Measurements from ENCODE around the gene FTSJ3. TPM values are rescaled to one million over a fixed set of nuclear protein-coding genes. Genes with fewer than 3 reads are reported as not detected.
A peak's percentile ranks its signal among the peaks of the same experiment; 100 is the strongest.

The FTSJ3 gene
- 62.6 and 74.5 TPM in 2 replicates for polyA plus RNA-seq (2011; rRNA removed)
- polyA plus RNA-seq (2012; cell fraction: cytosol; rRNA removed) = 54.7 and 62.3 TPM in 2 replicates
- polyA plus RNA-seq (2012; cell fraction: nucleus; rRNA removed) = 82.3 and 82.7 TPM in 2 replicates
- polyA plus RNA-seq (2017; fragmentation: RNase III; extraction: RNeasy Plus Mini Kit Qiagen cat#74134 plus additional on column Dnase treatment) = 95.7 to 104 TPM (median 98.6 TPM) in 3 replicates
- 92.7 and 119 TPM in 2 replicates for polyA minus RNA-seq (2011; rRNA and poly(A)+ RNA removed)

- no peak for FAIRE-seq
- WGBS (ENCODE audit: missing lambda C conversion rate) = 1% methylated on average over 56 of the region's 58 CpGs
- ChIA-PET CTCF (interaction anchor here (1.0 to 6.0 kb wide), 6 partner anchors 7 to 37 kb away, joined by 4 to 37 read pairs (median 14); partner anchors contain the start of gene SMARCD2), POLR2A (interaction anchor here (0.6 to 1.6 kb wide), 8 partner anchors 8 to 53 kb away, joined by 3 to 8 read pairs (median 4); partner anchors contain the start of genes CCDC47 and DDX42)
- Histone ChIP-seq H3K4me1 (peaks cover 22% of the 10 kb centered on the region), H3K4me2 (peak within 1 kb of the TSS; percentile 98), H3K27ac (peak within 1 kb of the TSS; percentile 94 to 96), H3K9me3 (no peaks in the 10 kb centered on the region), H3K4me3 (peak within 1 kb of the TSS; percentile 74)
- DNase-seq (ENCODE audit: low read depth in 1 of 2, low spot score in 1 of 2) = peak; percentile 97
- peak; percentile 89 to 93 for ATAC-seq
- TF ChIP-seq POLR2AphosphoS2 (conservative IDR thresholded peaks at IDR 0.05; ENCODE audit: low read length) = peak; percentile 58; the same call in 1 of the 2 replicates
- TF ChIP-seq CTCF (IDR thresholded peaks at IDR 0.05) = peak; percentile 49
- TF ChIP-seq MYC (IDR thresholded peaks at IDR 0.05; ENCODE audit: borderline replicate concordance, low read length) = peak; percentile 38; the same call in 1 of the 2 replicates
- no peak for TF ChIP-seq ZNF302 (CRISPR knock-in tag; IDR thresholded peaks at IDR 0.05)
- TF ChIP-seq HES2 (IDR thresholded peaks at IDR 0.05) = no peak
- TF ChIP-seq SREBF2 (IDR thresholded peaks at IDR 0.05) = no peak
- TF ChIP-seq HMGXB4 (CRISPR knock-in tag; IDR thresholded peaks at IDR 0.05; ENCODE audit: borderline replicate concordance) = 0 out of 2 replicates have a peak, but pooled peaks have one; percentile 35
- no peak for TF ChIP-seq ZFP36 (IDR thresholded peaks at IDR 0.05; ENCODE audit: borderline replicate concordance, partially characterized antibody)
- TF ChIP-seq EHMT2 (IDR thresholded peaks at IDR 0.05; ENCODE audit: low read depth) = no peak
- peak; percentile 82 for TF ChIP-seq PHF8 (IDR thresholded peaks at IDR 0.05; ENCODE audit: borderline replicate concordance, low read depth)
- 0 out of 2 replicates have a peak, but pooled peaks have one; percentile 40 for TF ChIP-seq FOSB (CRISPR knock-in tag; IDR thresholded peaks at IDR 0.05)
- no peak for TF ChIP-seq HDAC2 (IDR thresholded peaks at IDR 0.05)
- TF ChIP-seq POLR2A (IDR thresholded peaks at IDR 0.05; ENCODE audit: low read length) = peak; percentile 94
- no peak for TF ChIP-seq FOXS1 (CRISPR knock-in tag; IDR thresholded peaks at IDR 0.05)
- peak; percentile 41; the same call in 1 of the 2 replicates for TF ChIP-seq NFE2L2 (conservative IDR thresholded peaks at IDR 0.05; ENCODE audit: low read length)
- TF ChIP-seq ZSCAN20 (CRISPR knock-in tag; IDR thresholded peaks at IDR 0.05) = no peak
- TF ChIP-seq NR3C1 (IDR thresholded peaks at IDR 0.05) = no peak
- no peak for TF ChIP-seq CHD2 (IDR thresholded peaks at IDR 0.05; ENCODE audit: low read length, partially characterized antibody)
- no peak for TF ChIP-seq CHD4 (IDR thresholded peaks at IDR 0.05; ENCODE audit: borderline replicate concordance)
- 0 out of 2 replicates have a peak, but pooled peaks have one; percentile 31 for TF ChIP-seq RFX5 (IDR thresholded peaks at IDR 0.05)
- TF ChIP-seq, protein P1, sequence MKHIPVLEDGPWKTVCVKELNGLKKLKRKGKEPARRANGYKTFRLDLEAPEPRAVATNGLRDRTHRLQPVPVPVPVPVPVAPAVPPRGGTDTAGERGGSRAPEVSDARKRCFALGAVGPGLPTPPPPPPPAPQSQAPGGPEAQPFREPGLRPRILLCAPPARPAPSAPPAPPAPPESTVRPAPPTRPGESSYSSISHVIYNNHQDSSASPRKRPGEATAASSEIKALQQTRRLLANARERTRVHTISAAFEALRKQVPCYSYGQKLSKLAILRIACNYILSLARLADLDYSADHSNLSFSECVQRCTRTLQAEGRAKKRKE (CRISPR knock-in tag; IDR thresholded peaks at IDR 0.05; ENCODE audit: low read depth) = 0 out of 2 replicates have a peak, but pooled peaks have one; percentile 33
- TF ChIP-seq TP53 (CRISPR knock-in tag; IDR thresholded peaks at IDR 0.05) = no peak
- TF ChIP-seq HEYL (CRISPR knock-in tag; IDR thresholded peaks at IDR 0.05) = no peak
- no peak for TF ChIP-seq CEBPB (IDR thresholded peaks at IDR 0.05)
- TF ChIP-seq GATA3 (IDR thresholded peaks at IDR 0.05; ENCODE audit: borderline replicate concordance) = peak; percentile 13; the same call in 1 of the 2 replicates
- TF ChIP-seq EHF (CRISPR knock-in tag; IDR thresholded peaks at IDR 0.05) = no peak
- no peak for TF ChIP-seq EP300 (IDR thresholded peaks at IDR 0.05)
- no peak for TF ChIP-seq RCOR1 (IDR thresholded peaks at IDR 0.05; ENCODE audit: low read depth, low read length)
- TF ChIP-seq NPAS2 (CRISPR knock-in tag; IDR thresholded peaks at IDR 0.05; ENCODE audit: borderline replicate concordance) = no peak
- TF ChIP-seq, protein P2, sequence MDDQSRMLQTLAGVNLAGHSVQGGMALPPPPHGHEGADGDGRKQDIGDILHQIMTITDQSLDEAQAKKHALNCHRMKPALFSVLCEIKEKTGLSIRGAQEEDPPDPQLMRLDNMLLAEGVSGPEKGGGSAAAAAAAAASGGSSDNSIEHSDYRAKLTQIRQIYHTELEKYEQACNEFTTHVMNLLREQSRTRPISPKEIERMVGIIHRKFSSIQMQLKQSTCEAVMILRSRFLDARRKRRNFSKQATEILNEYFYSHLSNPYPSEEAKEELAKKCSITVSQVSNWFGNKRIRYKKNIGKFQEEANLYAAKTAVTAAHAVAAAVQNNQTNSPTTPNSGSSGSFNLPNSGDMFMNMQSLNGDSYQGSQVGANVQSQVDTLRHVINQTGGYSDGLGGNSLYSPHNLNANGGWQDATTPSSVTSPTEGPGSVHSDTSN (IDR thresholded peaks at IDR 0.05) = peak; percentile 38; the same call in 1 of the 2 replicates
- peak; percentile 93 to 96 for TF ChIP-seq JUN (IDR thresholded peaks at IDR 0.05)
- 0 out of 2 replicates have a peak, but pooled peaks have one; percentile 16 for TF ChIP-seq HOXB5 (CRISPR knock-in tag; IDR thresholded peaks at IDR 0.05)
- no peak; the same call in 1 of the 2 replicates for TF ChIP-seq RARB (CRISPR knock-in tag; IDR thresholded peaks at IDR 0.05)
- no peak for TF ChIP-seq SMC3 (IDR thresholded peaks at IDR 0.05)
- peak; percentile 99 for TF ChIP-seq MAFK (IDR thresholded peaks at IDR 0.05; ENCODE audit: partially characterized antibody)
- no peak for TF ChIP-seq CBX8 (IDR thresholded peaks at IDR 0.05)
Measured at GRCh38 chr17:63827002-63827800, at the start of gene FTSJ3, which contains the start of gene PSMC5. Gene FTSJ3 (minus strand): TSS chr17:63827663. CDS start chr17:63826902, 761 bp downstream. Gene PSMC5 (plus strand): TSS chr17:63827431. CDS start chr17:63827491, 60 bp downstream.
